ENCODE results near the gene CAMK2G. TPM values are rescaled to one million over a fixed set of nuclear protein-coding genes. Genes with fewer than 3 reads are reported as not detected.
"Not testable (repeated sequence)": the region's sequence is repeated elsewhere in the genome, so short reads cannot be mapped to it uniquely, and the experiment has no call there.

The CAMK2G gene
- polyA plus RNA-seq, 1 of the 3 experiments (the other 2 are of a cell fraction), result 41.4 TPM

DNA sequence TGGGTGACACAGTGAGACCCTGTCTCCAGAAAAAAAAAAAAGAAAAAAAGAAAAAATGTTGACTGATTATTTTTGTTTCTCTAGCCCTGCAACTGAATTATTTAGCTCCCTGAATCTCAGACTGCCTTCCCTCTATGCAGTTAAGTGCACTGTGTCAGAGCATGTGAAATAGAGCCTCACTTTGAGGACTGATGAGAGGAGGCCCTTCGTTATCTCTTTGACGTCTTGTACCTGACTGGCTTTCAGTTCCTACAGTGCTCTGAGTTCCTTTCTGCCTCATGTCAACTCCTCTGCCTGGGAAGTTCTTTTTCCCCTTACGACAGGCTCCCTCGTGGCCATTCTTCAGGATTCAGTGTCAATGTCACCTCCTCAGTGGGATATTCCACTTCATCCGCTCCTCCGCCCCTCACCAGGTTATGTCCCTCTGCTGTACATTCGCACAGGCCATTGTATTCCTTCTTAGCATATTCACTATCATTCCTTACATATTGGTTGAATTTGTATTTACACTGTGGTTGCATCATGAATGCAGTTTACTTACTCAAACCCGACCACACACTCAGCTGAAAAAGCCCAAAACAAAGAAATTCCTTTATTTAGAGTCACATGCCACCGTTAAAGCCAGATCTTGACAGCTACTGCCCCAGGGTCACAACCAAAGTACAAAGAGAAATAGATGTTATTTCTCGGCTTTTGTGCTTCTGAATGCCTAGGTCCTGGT, 18.1 kb upstream of the CAMK2G start:
- Histone ChIP-seq H3K36me3 (replicated peaks in 1 of 2; ENCODE audit: control insufficient read depth in 1 of 2, insufficient read depth in 2 of 2, low read length in 1 of 2) (no peaks in the 10 kb centered on the region), H3K9me2 (no peaks in the 10 kb centered on the region), H2AFZ (ENCODE audit: low read depth) (no peak overlapping the region), H3K9me3 (no peaks in the 10 kb centered on the region), H3K27ac (ENCODE audit: low read depth in 2 of 2, low read length in 1 of 2) (no peak overlapping the region), H3K27me3 (ENCODE audit: insufficient read depth) (no peaks in the 10 kb centered on the region), H3K4me3 (ENCODE audit: low read depth in 2 of 2, low read length in 1 of 2) (no peak overlapping the region), H4K20me1 (ENCODE audit: insufficient read depth) (no peaks in the 10 kb centered on the region), H3K4me2 (no peak overlapping the region), H3K4me1 (ENCODE audit: control insufficient read depth in 1 of 2, insufficient read depth in 2 of 2, low read depth in 1 of 2, low read length in 1 of 2) (peaks cover 11 to 17% of the 10 kb centered on the region in 2 experiments; a peak in 3 of 4 replicates), H3K9ac (no peak overlapping the region), H3K79me2 (ENCODE audit: insufficient read depth) (no peaks in the 10 kb centered on the region), H3F3A (replicated peaks; ENCODE audit: insufficient read depth) (peaks cover 29% of the 10 kb centered on the region)
- TF ChIP-seq NRF1 (IDR thresholded peaks at IDR 0.05; ENCODE audit: low read depth, low read length) (no peak), FOXJ3 (CRISPR knock-in tag; IDR thresholded peaks at IDR 0.05) (no peak), JUND (IDR thresholded peaks at IDR 0.05) (no peak), RAD21 (IDR thresholded peaks at IDR 0.05; ENCODE audit: low read length) (no peak), RCOR1 (IDR thresholded peaks at IDR 0.05; ENCODE audit: low read length) (no peak), TCF12 (IDR thresholded peaks at IDR 0.05) (no peak), TAF1 (IDR thresholded peaks at IDR 0.05; ENCODE audit: borderline replicate concordance, low read depth, low read length) (no peak)
- TF ChIP-seq, protein P1, sequence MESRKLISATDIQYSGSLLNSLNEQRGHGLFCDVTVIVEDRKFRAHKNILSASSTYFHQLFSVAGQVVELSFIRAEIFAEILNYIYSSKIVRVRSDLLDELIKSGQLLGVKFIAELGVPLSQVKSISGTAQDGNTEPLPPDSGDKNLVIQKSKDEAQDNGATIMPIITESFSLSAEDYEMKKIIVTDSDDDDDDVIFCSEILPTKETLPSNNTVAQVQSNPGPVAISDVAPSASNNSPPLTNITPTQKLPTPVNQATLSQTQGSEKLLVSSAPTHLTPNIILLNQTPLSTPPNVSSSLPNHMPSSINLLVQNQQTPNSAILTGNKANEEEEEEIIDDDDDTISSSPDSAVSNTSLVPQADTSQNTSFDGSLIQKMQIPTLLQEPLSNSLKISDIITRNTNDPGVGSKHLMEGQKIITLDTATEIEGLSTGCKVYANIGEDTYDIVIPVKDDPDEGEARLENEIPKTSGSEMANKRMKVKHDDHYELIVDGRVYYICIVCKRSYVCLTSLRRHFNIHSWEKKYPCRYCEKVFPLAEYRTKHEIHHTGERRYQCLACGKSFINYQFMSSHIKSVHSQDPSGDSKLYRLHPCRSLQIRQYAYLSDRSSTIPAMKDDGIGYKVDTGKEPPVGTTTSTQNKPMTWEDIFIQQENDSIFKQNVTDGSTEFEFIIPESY (IDR thresholded peaks at IDR 0.05; ENCODE audit: borderline replicate concordance, low read depth), result no peak
- ChIA-PET POLR2A (no interaction called here), CTCF (interaction anchor here (2.5 to 26.9 kb wide), 3 partner anchors 12 to 188 kb away, joined by 15 to 472 read pairs (median 102); no protein-coding TSS in a partner anchor)
- no peak for DNase-seq
- 74% methylated on average over 10 of the region's 10 CpGs for WGBS (ENCODE audit: low lambda C conversion rate)

DNA sequence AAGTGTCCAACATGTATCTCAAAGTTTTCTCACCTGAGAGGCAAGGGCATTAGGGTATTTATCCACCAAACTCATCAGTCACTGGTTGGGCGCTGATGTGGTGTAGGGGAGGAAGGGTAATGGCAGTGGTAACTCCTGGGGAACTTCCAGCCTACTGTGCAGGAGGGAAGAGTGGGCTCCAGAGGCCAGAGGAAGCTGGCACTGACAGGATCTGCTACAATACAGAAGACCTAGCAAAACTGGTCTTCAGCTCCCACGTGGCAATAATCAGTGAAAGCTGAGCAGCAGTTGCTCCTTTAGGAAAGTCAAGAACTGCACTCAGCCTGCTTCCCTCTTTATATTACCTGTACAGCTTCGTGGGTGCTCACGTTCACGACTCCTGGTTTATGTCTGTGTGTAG, 17.2 kb upstream of the CAMK2G start:
- Histone ChIP-seq H4K20me1 (ENCODE audit: insufficient read depth) (no peaks in the 10 kb centered on the region), H3K36me3 (replicated peaks in 1 of 2; ENCODE audit: control insufficient read depth in 1 of 2, insufficient read depth in 2 of 2, low read length in 1 of 2) (no peaks in the 10 kb centered on the region), H3K79me2 (ENCODE audit: insufficient read depth) (no peaks in the 10 kb centered on the region), H3K9ac (no peak overlapping the region), H3K4me1 (ENCODE audit: control insufficient read depth in 1 of 2, insufficient read depth in 2 of 2, low read depth in 1 of 2, low read length in 1 of 2) (peaks cover 19 to 26% of the 10 kb centered on the region in 2 experiments; a peak in 3 of 4 replicates), H3K9me3 (no peaks in the 10 kb centered on the region), H3K4me2 (no peak overlapping the region), H3K4me3 (ENCODE audit: low read depth in 2 of 2, low read length in 1 of 2) (no peak overlapping the region), H2AFZ (ENCODE audit: low read depth) (no peak overlapping the region), H3K9me2 (no peaks in the 10 kb centered on the region), H3F3A (replicated peaks; ENCODE audit: insufficient read depth) (peaks cover 38% of the 10 kb centered on the region), H3K27me3 (ENCODE audit: insufficient read depth) (no peaks in the 10 kb centered on the region), H3K27ac (ENCODE audit: low read depth in 2 of 2, low read length in 1 of 2) (no peak overlapping the region)
- POLR2A ChIA-PET, result no interaction called here
- DNase-seq, result no peak
- CTCF ChIA-PET, result interaction anchor here (0.8 to 37.3 kb wide), 6 partner anchors 11 to 212 kb away, joined by 3 to 753 read pairs (median 74); no protein-coding TSS in a partner anchor
- WGBS (ENCODE audit: low lambda C conversion rate), result 87% methylated on average over 5 of the region's 5 CpGs
- TF ChIP-seq EP300 (IDR thresholded peaks at IDR 0.05; ENCODE audit: borderline replicate concordance in 1 of 2, low read depth in 1 of 2, low read length in 1 of 2) (no peak), TEAD4 (IDR thresholded peaks at IDR 0.05; ENCODE audit: borderline replicate concordance, insufficient read depth) (no peak), MXI1 (IDR thresholded peaks at IDR 0.05; ENCODE audit: low read depth, low read length) (no peak)

DNA sequence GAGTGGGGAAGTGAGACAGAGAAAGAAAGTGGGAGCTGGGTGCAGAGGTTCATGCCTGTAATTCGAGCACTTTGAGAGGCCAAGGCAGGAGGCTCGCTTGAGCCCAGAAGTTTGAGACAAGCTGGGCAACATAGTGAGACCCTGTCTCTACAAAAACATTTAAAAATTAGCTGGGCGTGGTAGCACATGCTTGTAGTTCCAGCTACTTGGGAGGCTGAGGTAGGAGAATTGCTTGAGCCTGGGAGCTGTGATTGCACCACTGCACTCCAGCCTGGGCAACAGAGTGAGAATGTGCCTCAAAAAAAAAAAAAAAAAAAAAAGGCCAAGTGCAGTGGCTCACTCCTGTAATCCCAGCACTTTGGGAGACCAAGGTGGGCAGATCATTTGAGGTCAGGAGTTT, 16.5 kb upstream of the CAMK2G start:
- H3K36me3 ChIP-seq (replicated peaks in 1 of 2; ENCODE audit: control insufficient read depth in 1 of 2, insufficient read depth in 2 of 2, low read length in 1 of 2); H3K9me2 ChIP-seq; H3K4me3 ChIP-seq (ENCODE audit: low read depth in 2 of 2, low read length in 1 of 2); POLR2A ChIA-PET; H3K9ac ChIP-seq; H3K27me3 ChIP-seq (ENCODE audit: insufficient read depth); H3K4me2 ChIP-seq; H4K20me1 ChIP-seq (ENCODE audit: insufficient read depth); H3K79me2 ChIP-seq (ENCODE audit: insufficient read depth); DNase-seq; H3K27ac ChIP-seq (ENCODE audit: low read depth in 2 of 2, low read length in 1 of 2); H3K9me3 ChIP-seq; H2AFZ ChIP-seq (ENCODE audit: low read depth): not testable (repeated sequence)
- Histone ChIP-seq H3K4me1 (ENCODE audit: control insufficient read depth in 1 of 2, insufficient read depth in 2 of 2, low read depth in 1 of 2, low read length in 1 of 2) (peaks cover 22 to 31% of the 10 kb centered on the region in 2 experiments; a peak in 3 of 4 replicates), H3F3A (replicated peaks; ENCODE audit: insufficient read depth) (peaks cover 42% of the 10 kb centered on the region)
- CTCF ChIA-PET, result interaction anchor here (0.8 to 37.3 kb wide), 7 partner anchors 11 to 213 kb away, joined by 3 to 753 read pairs (median 46); partner anchors contain the start of gene PLAU
- WGBS (ENCODE audit: low lambda C conversion rate), result 76% methylated on average over 3 of the region's 3 CpGs
